Dermis blood vessel endothelial cell (primary cell): ENCODE data around the gene HLA-DOA. TPM values are rescaled to one million over a fixed set of nuclear protein-coding genes. Genes with fewer than 3 reads are reported as not detected.
A peak's percentile ranks its signal among the peaks of the same experiment; 100 is the strongest.

Experiments
- DNase-seq: peaks from one replicate; pipeline ENCODE4 v3.0.0; 2010
- total RNA-seq: library from RNA; depleted of rRNA; stranded (reverse); fragments of >200 nt; gene quantifications from 2 replicates; pipeline ENCODE4 v1.2.3, GENCODE V29; 2014

HLA-DOA gene
- total RNA-seq, 1 donor from 2014 or later = not detected

DNA sequence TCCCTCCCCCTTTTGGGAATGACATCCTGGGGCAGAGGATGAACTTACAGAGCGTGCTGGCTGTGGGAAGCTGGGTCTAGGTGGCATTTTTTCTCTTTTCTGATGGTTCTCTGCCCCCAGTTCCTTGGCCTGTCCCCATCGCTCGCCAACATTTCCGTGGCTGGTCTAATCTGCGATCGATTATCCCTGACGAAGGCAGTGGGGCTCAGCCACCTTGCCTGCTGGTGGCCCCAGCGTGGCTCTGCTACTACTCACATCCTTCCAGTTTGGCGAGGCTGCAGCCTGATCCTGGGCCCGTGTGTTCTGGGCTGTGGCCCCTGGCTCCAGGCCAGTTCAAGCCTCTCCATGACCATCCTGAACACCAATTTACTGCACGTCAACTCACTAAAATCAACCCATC is 6.4 kb upstream of the HLA-DOA start:
- no peak for DNase-seq

DNA sequence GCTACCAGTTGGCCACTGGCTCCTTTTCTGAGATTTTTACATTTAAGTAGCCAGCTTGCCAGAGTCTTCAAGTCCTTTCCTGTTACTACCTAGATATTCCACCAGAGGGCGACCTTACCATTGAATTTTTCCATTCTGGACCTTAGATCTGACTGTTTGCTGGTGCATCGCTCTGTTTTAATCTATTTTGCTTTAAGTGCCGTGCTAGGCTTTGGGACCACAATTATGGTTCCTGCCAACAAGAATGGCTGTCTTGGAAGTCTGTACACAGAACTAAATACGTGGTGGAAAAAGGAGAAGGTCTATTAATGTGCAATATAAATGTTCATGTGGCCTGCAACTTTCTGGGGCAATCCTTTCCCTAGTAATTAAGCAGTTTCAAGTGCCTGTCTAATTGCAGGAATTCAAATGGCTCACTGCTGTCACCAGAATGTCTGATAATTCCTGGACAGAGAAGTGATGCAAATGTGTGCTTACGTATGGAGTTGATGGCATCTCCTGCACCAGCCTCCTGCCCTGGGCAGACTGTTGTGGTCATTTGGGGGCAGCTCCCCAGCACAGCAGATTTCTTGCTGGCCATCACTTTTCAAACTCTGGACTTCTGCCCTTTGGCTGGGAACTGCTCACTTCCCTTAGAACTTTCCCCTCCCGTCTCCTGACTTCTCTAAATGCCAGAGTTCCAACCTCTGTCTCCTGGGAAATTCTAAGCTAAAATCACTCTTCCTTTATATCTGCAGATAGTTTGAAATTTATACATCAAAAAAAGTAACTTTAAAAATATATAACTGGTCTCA is 5.6 kb upstream of the HLA-DOA start:
- peak; percentile 90 for DNase-seq

- DNase-seq = no peak
Observed at GRCh38 chr6:33013608-33014007, 4.2 kb upstream of the HLA-DOA start.

- no peak for DNase-seq
Observed at GRCh38 chr6:33010356-33010755, 965 bp upstream of the HLA-DOA start.

- no peak for DNase-seq
Observed at GRCh38 chr6:33007831-33008400, 1.5 kb downstream of the HLA-DOA start.

- DNase-seq = no peak
Observed at GRCh38 chr6:33004940-33005339, 4.5 kb downstream of the HLA-DOA start.

GRCh38 chr6:33001685-33002084 is 7.7 kb downstream of the HLA-DOA start:
- no peak for DNase-seq

DNA sequence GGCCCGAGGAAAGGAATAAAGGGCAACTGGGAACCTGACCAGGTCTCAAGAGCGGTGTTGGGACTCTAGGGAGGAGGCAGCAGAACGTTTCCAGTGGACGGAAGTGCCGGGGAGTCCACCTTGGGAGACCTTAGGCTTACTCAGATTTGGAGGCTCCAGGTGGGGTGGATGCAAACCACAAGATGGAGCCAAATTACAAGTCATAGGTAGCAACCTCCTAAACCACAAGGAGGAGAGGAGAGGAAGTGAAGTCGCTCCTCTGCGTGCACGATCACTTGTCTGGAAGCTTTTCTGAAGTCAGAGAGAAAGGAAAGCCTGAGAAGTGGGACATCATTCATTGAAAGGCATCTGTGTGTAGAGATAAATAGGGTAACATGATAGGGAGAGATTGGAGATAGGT is 9.3 kb downstream of the HLA-DOA start:
- DNase-seq = peak; percentile 27

- DNase-seq = no peak
Observed at GRCh38 chr6:32995448-32995847, 13.9 kb downstream of the HLA-DOA start.

DNA sequence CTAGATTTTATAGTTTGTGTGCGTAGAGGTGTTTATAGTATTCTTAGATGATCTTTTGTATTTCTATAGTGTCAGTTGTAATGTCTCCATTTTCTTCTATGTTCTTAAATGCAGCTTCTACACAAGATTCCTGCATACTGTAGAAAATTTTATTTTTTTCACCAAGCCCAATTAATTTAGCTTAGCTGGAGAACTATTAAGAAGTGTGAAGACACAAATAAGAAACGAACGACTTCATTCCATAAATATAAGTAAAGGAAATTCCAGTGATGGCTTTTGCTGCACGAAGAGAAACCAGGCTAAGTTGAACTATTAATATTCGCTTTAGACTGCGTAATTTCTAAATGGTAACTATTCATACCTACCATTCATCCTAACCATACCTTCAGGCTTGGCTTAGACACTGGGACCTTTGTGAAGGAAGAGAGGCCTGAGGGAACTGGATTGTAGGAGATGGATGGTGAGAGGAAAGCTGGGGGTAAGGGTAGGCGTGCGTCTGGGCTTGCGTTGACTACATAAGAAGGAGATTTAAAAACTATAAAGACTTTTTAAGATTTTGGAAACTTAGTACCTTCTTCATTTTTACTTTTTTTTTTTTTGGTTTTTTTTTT is 15.9 kb downstream of the HLA-DOA start:
- DNase-seq = no peak

DNA sequence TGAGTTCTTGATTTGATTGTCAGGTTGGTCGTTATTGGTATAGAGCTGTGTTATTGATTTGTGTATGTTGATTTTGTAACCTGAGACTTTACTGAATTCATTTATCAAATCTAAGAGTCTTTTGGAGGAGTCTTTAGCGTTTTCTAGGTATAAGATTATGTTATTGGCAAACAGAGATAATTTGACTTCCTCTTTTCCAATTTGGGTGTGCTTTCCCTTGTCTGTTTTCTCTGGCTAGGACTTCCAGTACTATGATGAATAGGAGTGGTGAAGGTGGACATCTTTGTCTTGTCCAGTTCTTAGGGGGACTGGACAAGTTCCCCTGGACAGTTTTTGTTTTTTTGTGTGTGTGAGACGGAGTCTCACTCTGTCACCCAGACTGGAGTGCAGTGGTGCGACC is 17.4 kb downstream of the HLA-DOA start:
- no peak for DNase-seq

- no peak for DNase-seq
Observed at GRCh38 chr6:32989368-32989767, 20.0 kb downstream of the HLA-DOA start.

GRCh38 chr6:32984622-32985389 is 24.6 kb downstream of the HLA-DOA start:
- DNase-seq = peak; percentile 93

DNA sequence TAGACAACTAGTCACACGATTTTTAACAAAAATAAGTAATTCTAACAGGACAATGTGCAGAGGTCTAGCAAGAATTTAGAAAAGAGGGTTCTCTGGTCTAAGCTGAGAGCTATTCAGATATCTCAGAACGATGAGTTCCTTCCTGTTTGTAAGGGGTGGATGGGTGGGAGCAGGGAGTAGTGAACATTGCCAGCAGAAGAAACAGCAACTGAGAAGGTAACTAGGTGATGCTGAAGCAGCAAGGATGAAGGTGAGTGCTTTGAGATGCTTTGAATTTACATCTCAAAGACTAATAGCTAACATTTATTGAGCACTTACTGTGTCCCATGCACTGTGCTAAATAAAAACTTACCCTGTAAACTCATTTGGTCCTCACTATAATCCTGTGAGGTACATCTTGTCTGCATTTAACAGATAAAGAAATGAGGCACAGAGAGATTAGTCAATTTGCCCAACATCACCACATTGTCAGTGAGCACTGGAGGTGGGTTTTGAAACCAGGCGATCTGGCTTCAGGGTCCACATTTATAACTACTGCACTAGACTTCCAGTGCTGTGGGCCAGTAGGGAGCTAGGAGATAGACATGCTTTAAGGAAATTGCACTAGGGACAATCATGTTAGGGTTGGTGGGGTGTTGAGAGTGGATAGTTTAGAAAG is 25.3 kb downstream of the HLA-DOA start:
- DNase-seq = no peak

- DNase-seq = no peak
Observed at GRCh38 chr6:32983493-32983848, 25.9 kb downstream of the HLA-DOA start.

GRCh38 chr6:32982702-32983492 is 26.5 kb downstream of the HLA-DOA start:
- no peak for DNase-seq

DNA sequence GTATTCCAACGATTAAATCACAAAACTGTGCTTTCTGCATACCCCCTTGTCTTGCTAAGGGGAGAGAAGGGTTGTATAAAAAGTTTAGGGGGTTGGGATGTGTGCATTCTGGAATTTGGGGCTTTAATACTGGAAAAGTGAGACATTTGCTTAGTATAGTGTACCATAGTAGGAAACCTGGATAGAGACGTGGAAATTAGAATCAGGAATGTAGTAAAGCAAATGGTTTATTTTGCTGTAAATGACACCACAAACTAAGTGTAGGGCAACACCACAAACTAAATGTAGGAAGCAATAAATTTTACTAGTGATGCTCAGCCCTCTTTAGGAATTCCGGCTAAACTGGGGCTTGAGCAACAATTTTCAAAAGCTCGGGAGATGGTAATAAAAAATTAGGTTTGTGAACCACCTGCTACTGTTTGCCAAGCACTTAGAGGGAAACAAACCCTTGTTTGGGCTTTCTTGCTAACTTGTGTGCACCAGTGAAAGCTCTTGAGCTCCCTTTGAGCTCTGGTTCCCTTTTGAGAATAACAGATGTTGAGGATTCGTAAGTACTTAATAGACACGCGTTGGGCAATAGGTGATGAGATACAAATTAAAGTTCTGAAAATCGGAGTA is 27.2 kb downstream of the HLA-DOA start:
- no peak for DNase-seq

- DNase-seq = no peak
Observed at GRCh38 chr6:32980488-32981038, 28.8 kb downstream of the HLA-DOA start.

DNA sequence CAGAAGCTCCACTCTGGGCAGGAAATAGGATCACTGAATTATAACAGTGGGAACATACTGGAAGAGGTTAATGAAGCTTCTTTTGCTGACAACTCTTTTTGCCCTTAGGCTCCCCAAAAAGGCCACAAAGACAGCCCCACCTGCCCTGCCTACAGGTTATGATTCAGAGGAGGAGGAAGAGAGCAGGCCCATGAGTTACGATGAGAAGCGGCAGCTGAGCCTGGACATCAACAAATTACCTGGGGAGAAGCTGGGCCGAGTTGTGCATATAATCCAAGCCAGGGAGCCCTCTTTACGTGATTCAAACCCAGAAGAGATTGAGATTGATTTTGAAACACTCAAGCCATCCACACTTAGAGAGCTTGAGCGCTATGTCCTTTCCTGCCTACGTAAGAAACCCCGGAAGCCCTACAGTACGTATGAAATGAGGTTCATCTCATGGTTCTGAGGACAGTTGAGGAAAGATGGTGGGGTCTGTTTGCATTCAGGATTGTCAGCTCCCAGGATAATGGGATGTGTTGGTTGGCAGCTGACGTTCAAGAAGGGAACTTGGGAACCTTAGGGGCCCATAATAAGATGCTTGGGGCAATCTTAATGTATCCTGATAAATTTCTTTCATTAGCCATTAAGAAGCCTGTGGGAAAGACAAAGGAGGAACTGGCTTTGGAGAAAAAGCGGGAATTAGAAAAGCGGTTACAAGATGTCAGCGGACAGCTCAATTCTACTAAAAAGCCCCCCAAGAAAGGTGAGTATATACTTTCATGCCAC is 29.5 kb downstream of the HLA-DOA start:
- DNase-seq = no peak

DNA sequence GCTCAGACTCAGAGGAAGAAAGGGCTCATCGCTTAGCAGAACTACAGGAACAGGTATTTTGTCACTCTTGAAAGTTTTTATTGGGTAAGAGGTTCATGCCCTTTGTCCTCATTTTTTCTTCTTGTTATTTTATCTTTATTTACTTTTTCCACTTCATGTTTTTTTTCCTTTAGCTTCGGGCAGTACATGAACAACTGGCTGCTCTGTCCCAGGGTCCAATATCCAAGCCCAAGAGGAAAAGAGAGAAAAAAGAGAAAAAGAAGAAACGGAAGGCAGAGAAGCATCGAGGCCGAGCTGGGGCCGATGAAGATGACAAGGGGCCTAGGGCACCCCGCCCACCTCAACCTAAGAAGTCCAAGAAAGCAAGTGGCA is 31.5 kb downstream of the HLA-DOA start:
- DNase-seq = no peak
